ENCODE measurements around the gene WWC2.

DNA sequence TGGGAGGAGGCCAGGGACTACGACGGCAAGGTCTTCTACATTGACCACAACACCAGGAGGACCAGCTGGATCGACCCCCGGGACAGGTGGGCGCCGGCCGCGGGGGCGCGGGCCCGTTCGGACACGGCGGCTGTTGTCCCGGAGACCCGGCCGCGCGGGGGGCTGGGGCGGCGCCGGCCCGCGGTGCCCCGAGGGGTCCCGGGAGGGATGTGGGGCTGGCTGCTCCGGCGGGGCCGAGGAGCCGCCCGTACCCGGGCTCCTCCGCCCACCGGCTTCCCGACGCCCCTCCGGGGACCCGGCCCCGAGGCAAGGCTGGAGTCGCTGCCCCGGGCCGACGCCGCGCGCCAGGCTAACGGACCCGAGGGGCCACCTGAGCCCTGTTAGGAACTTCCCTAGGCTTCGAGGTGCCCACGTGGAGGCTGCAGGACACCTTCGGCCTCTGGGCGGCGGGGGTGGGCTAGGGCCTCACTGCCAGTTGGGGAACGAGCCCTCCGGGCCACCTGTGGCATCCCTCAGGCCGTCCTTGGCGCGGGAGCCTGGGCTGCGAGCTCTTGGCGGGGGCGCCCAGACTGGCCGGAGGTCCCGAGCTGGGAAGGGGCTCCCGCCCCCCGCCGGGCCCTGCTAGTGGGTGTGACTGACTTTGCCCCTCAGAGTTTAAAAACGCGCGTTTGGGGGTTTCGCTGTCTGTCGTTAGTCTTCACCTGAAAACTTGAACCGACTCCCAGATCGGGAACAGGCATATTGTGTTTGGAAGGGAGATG lies 660 bp downstream of the WWC2 start:
- TF ChIP-seq, protein P1, sequence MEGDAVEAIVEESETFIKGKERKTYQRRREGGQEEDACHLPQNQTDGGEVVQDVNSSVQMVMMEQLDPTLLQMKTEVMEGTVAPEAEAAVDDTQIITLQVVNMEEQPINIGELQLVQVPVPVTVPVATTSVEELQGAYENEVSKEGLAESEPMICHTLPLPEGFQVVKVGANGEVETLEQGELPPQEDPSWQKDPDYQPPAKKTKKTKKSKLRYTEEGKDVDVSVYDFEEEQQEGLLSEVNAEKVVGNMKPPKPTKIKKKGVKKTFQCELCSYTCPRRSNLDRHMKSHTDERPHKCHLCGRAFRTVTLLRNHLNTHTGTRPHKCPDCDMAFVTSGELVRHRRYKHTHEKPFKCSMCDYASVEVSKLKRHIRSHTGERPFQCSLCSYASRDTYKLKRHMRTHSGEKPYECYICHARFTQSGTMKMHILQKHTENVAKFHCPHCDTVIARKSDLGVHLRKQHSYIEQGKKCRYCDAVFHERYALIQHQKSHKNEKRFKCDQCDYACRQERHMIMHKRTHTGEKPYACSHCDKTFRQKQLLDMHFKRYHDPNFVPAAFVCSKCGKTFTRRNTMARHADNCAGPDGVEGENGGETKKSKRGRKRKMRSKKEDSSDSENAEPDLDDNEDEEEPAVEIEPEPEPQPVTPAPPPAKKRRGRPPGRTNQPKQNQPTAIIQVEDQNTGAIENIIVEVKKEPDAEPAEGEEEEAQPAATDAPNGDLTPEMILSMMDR (IDR thresholded peaks at IDR 0.05), result peak in 1 of 4 experiments; percentile 2
- TF ChIP-seq POLR2A (IDR thresholded peaks at IDR 0.05), result no peak

All from uterus (tissue), 2 donors.